Measurements from ENCODE around the gene S100A2.

DNA sequence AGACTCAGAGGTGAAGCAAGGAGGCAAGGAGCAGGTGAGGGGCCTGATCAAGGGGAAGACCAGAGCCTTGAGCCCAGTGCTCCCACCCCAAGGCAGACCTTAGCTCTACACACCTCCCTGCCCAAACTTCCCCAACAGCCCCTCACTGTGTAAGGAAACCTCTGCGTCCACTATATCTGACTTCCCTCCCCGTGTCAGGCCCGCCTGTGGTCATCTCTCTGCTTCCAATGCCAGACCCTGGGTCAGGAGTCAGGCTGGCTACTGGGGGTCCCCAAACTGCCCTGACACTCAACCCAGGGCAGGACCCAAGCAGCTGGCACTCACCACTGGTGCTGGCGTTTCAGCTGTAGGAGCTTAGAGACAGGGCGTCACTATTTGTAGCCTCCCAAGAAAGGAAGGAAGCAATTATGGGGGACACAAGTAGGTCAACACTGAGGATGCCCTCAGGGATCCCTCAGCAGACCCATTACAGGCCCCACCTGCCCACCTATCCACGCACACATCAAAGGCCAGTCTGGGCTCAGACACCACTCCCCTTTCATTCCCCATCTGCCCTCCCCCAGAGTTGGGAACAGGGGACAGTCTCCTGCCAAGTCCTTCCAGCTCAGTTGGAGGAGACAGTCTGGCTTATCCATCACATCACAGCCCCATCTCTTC lies 15.8 kb downstream of the S100A2 start:
- TF ChIP-seq CTCF (IDR thresholded peaks at IDR 0.05; ENCODE audit: insufficient read depth, low read length, poor library complexity, severe bottlenecking) (no peak), EZH2phosphoT487 (conservative IDR thresholded peaks at IDR 0.05; ENCODE audit: low read length) (no peak)
